DND-41 (cell line): ENCODE measurements around the gene PLA2G10.

ENCODE experiments used
- ATAC-seq: fragments of 200-7000 bp; cut with Tn5 transposase; 3 replicates; pipeline ENCODE4 v1.9.1; 2021; ENCODE audit warnings: low read depth; ENCODE audit not compliant: insufficient read depth
- DNase-seq: peaks from one replicate; pipeline ENCODE4 v3.0.0-alpha.2; 2020
- H2AFZ ChIP-seq: 2 replicates; pipeline ENCODE4 v1.6.0; 2012; ENCODE audit warnings: low read depth, low read length
- H3K27ac ChIP-seq: 2 replicates; pipeline ENCODE4 v1.5.1; 2012; ENCODE audit warnings: low read length, inconsistent platforms
- H3K27me3 ChIP-seq: fragments of 200-600 bp; sonication (generic); 2 replicates; pipeline ENCODE4 v1.6.0; 2012; ENCODE audit warnings: low read length, mild to moderate bottlenecking, inconsistent platforms; ENCODE audit not compliant: insufficient read depth, poor library complexity
- H3K36me3 ChIP-seq: 2 replicates; pipeline ENCODE4 v1.5.1; 2012; ENCODE audit warnings: low read length, inconsistent platforms; ENCODE audit not compliant: insufficient read depth
- H3K4me1 ChIP-seq: 2 replicates; pipeline ENCODE4 v1.5.1; 2012; ENCODE audit warnings: mild to moderate bottlenecking, low read length; ENCODE audit not compliant: insufficient read depth
- H3K4me2 ChIP-seq: 2 replicates; pipeline ENCODE4 v1.6.0; 2012; ENCODE audit warnings: mild to moderate bottlenecking, moderate library complexity, low read length, inconsistent platforms; ENCODE audit not compliant: insufficient read depth
- H3K4me3 ChIP-seq, 2 experiments: fragments of 200-600 bp in 1 of 2; shearing (Covaris generic) in 1 of 2; 2 replicates each; pipeline ENCODE4 v1.5.1; 2012 to 2016; ENCODE audit warnings: inconsistent platforms in 2 of 2, low read length in 2 of 2, mild to moderate bottlenecking in 2 of 2, low read depth in 1 of 2, moderate library complexity in 1 of 2
- H3K79me2 ChIP-seq: 2 replicates; pipeline ENCODE4 v1.6.0; 2012; ENCODE audit warnings: low read length, inconsistent platforms; ENCODE audit not compliant: insufficient read depth
- H3K9ac ChIP-seq: 2 replicates; pipeline ENCODE4 v1.6.0; 2012; ENCODE audit warnings: low read depth, mild to moderate bottlenecking, inconsistent platforms, low read length, moderate library complexity
- H3K9me3 ChIP-seq: 2 replicates; pipeline ENCODE4 v1.5.1; 2012; ENCODE audit warnings: low read length, moderate library complexity, mild to moderate bottlenecking, inconsistent platforms; ENCODE audit not compliant: insufficient read depth, severe bottlenecking
- H4K20me1 ChIP-seq: 2 replicates; pipeline ENCODE4 v1.6.0; 2012; ENCODE audit warnings: low read length; ENCODE audit not compliant: insufficient read depth
- EZH2 ChIP-seq: IDR thresholded peaks from 3 replicates; pipeline ENCODE4 v1.6.1; 2012; ENCODE audit warnings: borderline replicate concordance, low read depth, mild to moderate bottlenecking, moderate library complexity, low read length, inconsistent platforms; ENCODE audit not compliant: severe bottlenecking
- TF ChIP-seq, protein P1 (sequence below): IDR thresholded peaks from 2 replicates; pipeline ENCODE4 v1.5.1; 2012; ENCODE audit warnings: borderline replicate concordance, low read length, moderate library complexity, mild to moderate bottlenecking; ENCODE audit not compliant: poor library complexity, severe bottlenecking; ENCODE audit errors: extremely low read depth

The PLA2G10 gene

DNA sequence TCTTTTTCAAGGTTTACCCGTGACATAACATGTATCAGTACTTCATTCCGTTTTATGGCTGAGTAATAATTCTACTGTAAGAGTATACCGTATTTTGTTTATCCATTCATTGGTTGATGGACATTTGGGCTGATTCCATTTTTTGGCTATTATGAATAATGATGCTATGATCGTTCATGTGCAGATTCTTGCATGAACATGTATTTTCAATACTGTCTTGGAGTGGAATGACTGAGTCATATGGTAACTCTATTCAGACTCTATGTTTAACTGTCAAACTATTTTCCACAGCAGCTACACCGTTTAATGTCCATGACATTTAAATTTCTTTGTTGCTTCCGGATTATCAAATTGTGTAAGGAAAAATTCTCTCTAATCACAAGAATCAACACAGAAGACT, 43.5 kb downstream of the PLA2G10 start:
- Histone ChIP-seq H3K27me3 (no peaks in the 10 kb centered on the region), H3K4me3 (no peak overlapping the region), H4K20me1 (peaks cover 11% of the 10 kb centered on the region; the same call in 1 of the 2 replicates), H3K9me3 (no peaks in the 10 kb centered on the region), H3K4me2 (no peak overlapping the region), H3K36me3 (peaks cover 87% of the 10 kb centered on the region), H3K4me1 (no peaks in the 10 kb centered on the region), H2AFZ (no peak overlapping the region), H3K79me2 (peaks cover 3% of the 10 kb centered on the region; the same call in 1 of the 2 replicates), H3K9ac (no peak overlapping the region), H3K27ac (no peak overlapping the region)
- TF ChIP-seq, protein P1, sequence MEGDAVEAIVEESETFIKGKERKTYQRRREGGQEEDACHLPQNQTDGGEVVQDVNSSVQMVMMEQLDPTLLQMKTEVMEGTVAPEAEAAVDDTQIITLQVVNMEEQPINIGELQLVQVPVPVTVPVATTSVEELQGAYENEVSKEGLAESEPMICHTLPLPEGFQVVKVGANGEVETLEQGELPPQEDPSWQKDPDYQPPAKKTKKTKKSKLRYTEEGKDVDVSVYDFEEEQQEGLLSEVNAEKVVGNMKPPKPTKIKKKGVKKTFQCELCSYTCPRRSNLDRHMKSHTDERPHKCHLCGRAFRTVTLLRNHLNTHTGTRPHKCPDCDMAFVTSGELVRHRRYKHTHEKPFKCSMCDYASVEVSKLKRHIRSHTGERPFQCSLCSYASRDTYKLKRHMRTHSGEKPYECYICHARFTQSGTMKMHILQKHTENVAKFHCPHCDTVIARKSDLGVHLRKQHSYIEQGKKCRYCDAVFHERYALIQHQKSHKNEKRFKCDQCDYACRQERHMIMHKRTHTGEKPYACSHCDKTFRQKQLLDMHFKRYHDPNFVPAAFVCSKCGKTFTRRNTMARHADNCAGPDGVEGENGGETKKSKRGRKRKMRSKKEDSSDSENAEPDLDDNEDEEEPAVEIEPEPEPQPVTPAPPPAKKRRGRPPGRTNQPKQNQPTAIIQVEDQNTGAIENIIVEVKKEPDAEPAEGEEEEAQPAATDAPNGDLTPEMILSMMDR, result no peak
- TF ChIP-seq EZH2, result no peak
- ATAC-seq (no peak), DNase-seq (no peak)

DNA sequence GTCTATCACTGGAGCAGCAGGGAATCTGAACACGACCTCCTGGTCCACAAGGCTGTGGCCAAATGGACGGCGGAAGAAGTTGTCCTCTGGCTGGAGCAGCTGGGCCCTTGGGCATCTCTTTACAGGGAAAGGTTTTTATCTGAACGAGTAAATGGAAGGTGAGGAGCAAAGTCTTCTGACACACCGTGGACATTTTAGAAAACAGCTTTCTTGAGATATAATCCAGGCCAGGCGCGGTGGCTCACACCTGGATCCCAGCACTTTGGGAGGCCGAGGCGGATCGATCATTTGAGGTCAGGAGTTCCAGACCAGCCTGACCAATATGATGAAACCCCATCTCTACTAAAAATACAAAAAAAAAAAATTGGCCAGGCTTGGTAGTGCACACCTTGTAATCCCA, 44.3 kb downstream of the PLA2G10 start:
- H3K4me3 ChIP-seq, result no peak overlapping the region
- no peak overlapping the region for H3K4me2 ChIP-seq
- no peak overlapping the region for H2AFZ ChIP-seq
- no peaks in the 10 kb centered on the region for H3K9me3 ChIP-seq
- no peaks in the 10 kb centered on the region for H3K27me3 ChIP-seq
- DNase-seq (no peak), ATAC-seq (no peak)
- no peak overlapping the region for H3K27ac ChIP-seq
- no peaks in the 10 kb centered on the region for H3K4me1 ChIP-seq
- H3K79me2 ChIP-seq, result peaks cover 9% of the 10 kb centered on the region
- H4K20me1 ChIP-seq, result peaks cover 13% of the 10 kb centered on the region; the same call in 1 of the 2 replicates
- no peak for TF ChIP-seq EZH2
- TF ChIP-seq, protein P1, result no peak
- H3K9ac ChIP-seq, result no peak overlapping the region
- H3K36me3 ChIP-seq, result peaks cover 90% of the 10 kb centered on the region

- H3K9ac ChIP-seq, result no peak overlapping the region
- peaks cover 74% of the 10 kb centered on the region for H4K20me1 ChIP-seq
- H3K9me3 ChIP-seq, result no peaks in the 10 kb centered on the region
- H3K4me3 ChIP-seq, result no peak overlapping the region
- H3K27ac ChIP-seq, result no peak overlapping the region
- no peak for TF ChIP-seq EZH2
- TF ChIP-seq, protein P1, result no peak
- no peak overlapping the region for H3K4me2 ChIP-seq
- peaks cover 83% of the 10 kb centered on the region for H3K79me2 ChIP-seq
- H3K27me3 ChIP-seq, result no peaks in the 10 kb centered on the region
- no peak for DNase-seq
- ATAC-seq, result no peak
- H3K4me1 ChIP-seq, result no peaks in the 10 kb centered on the region
- peaks cover 72% of the 10 kb centered on the region for H3K36me3 ChIP-seq
- no peak overlapping the region for H2AFZ ChIP-seq
These were observed 52.2 kb downstream of the PLA2G10 start for GRCh38 chr16:14641926-14642325.

GRCh38 chr16:14641206-14641605, 52.9 kb downstream of the PLA2G10 start:
- H3K9ac ChIP-seq, result no peak overlapping the region
- H3K4me3 ChIP-seq, result no peak overlapping the region
- no peak overlapping the region for H2AFZ ChIP-seq

More at GRCh38 chr16:14641206-14641605, 52.9 kb downstream of the PLA2G10 start:
- Histone ChIP-seq H3K27ac (no peak overlapping the region), H3K27me3 (no peaks in the 10 kb centered on the region), H3K4me1 (no peaks in the 10 kb centered on the region), H4K20me1 (peaks cover 79% of the 10 kb centered on the region), H3K79me2 (peaks cover 90% of the 10 kb centered on the region), H3K36me3 (peaks cover 65% of the 10 kb centered on the region), H3K4me2 (no peak overlapping the region), H3K9me3 (no peaks in the 10 kb centered on the region)
- ATAC-seq (no peak), DNase-seq (no peak)
- TF ChIP-seq EZH2, result no peak
